ENCODE results near the gene SET.

DNA sequence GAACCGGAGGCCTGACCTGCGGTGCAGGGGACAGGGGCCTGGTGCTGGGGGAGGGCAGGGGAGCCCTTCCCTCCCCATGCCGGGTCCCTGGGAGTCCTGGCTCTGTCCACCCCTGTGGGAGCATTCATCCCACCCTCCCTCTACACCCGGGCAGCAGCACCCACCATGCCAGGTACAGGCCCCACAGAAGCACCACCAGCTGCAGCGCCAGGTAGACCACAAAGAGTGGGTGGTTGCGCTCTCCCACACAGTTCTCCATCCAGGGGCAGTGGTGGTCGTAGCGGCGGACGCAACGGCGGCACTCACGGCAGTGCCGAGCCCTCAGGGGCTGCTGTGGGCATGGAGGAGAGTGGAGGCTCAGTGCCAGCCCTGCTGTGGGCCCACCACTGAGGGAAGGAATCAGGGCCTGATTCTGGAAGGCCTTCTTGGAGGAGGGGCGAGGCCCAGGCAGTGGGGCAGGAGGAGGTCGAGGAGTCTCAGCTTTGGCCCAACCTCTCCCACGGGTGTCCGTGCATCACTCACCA lies 32.5 kb downstream of the SET start:
- no peak for TF ChIP-seq LEF1 (IDR thresholded peaks at IDR 0.05; ENCODE audit: borderline replicate concordance)
- no peak for TF ChIP-seq SUZ12 (IDR thresholded peaks at IDR 0.05)
- no peak for TF ChIP-seq HDGF (IDR thresholded peaks at IDR 0.05; ENCODE audit: borderline replicate concordance)
- no peak for TF ChIP-seq FOXA1 (IDR thresholded peaks at IDR 0.05)
- no peak for TF ChIP-seq BHLHE40 (IDR thresholded peaks at IDR 0.05; ENCODE audit: borderline replicate concordance)
- no peak for TF ChIP-seq TARDBP (IDR thresholded peaks at IDR 0.05)
- no peak for TF ChIP-seq ARNT (IDR thresholded peaks at IDR 0.05)
- no peak for TF ChIP-seq FOXM1 (IDR thresholded peaks at IDR 0.05; ENCODE audit: borderline replicate concordance)
- no peak for TF ChIP-seq SP1 (IDR thresholded peaks at IDR 0.05)
- TF ChIP-seq, protein P1, sequence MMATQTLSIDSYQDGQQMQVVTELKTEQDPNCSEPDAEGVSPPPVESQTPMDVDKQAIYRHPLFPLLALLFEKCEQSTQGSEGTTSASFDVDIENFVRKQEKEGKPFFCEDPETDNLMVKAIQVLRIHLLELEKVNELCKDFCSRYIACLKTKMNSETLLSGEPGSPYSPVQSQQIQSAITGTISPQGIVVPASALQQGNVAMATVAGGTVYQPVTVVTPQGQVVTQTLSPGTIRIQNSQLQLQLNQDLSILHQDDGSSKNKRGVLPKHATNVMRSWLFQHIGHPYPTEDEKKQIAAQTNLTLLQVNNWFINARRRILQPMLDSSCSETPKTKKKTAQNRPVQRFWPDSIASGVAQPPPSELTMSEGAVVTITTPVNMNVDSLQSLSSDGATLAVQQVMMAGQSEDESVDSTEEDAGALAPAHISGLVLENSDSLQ (IDR thresholded peaks at IDR 0.05): no peak
- no peak for TF ChIP-seq FOXK2 (IDR thresholded peaks at IDR 0.05)
- no peak for TF ChIP-seq L3MBTL2 (conservative IDR thresholded peaks at IDR 0.05)
- TF ChIP-seq NFRKB (IDR thresholded peaks at IDR 0.05): no peak

Data from HEK293T (cell line).